KG1 (cell line): ENCODE data around the gene ADAMTS14.

Source experiments
- DNase-seq: peaks from one replicate; lab custom pipeline; 2025; lab: John Stamatoyannopoulos, UW

The ADAMTS14 gene

DNA sequence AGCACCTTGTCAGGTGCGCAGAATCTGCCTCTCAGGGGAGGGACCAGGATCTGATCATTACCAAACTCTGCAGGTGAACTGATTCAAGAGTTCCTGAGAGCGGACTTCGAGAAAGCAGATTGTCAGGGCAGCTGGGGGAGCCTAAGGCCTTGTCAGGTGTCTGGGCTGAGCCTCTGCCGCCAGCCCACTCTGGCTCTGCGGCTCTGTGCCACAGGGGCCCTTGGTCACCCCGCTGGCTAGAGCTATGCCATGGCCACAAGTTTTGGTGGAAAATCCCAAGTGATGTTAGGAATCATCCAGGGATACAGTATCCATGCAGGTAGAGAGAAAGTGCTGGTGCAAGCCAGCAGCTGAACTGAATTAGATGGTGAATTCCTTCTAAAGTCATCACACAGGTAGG is 4.2 kb downstream of the ADAMTS14 start:
- no peak for DNase-seq

DNA sequence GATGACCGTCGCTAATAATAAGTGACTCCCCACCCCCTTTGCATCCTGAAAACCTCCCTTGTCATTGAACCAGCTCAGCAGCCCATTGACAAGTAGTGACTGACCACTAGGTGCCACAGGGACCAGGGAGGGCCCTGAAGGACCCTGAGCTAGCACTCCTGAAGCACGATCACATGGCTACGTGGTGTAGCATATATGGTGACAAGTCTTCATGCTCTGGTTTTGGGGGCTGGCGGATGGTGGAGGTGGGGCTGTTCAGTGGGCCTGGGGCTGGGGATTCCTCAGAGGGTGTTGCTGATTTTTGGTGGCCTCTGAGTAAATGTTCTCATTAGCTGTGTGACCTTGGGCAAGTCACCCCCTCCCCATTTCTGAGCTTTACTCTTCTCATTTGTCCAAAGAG is 4.7 kb downstream of the ADAMTS14 start:
- no peak for DNase-seq

DNA sequence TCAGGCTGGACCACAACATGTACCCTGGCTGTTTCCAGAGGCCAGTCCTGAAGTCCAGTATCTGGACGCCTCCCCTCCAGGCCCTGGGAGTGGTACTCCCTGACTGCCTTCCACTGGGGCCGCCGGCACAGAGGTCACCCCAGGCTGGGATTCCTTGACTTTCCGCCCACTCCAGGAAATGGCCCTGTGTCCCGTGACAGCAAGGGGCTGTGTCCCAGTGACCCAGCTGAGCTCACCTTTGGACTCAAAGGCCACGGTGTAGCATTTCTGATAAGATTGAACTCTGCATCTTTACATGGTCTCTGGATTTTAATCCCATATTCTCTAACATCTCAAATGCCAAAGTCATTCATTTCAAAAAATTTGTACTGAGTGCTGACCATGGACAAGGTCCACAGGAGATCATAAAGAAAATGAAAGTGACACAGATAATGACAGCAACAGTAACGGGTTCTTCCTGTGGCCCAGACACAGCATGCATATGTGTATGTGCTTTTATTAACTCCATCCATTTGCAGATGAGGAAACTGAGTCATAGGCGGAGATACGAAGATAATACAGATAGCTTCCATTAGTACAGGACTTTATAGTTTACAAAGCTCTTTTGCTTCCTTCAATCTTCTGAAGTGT is 5.4 kb downstream of the ADAMTS14 start:
- no peak for DNase-seq

DNA sequence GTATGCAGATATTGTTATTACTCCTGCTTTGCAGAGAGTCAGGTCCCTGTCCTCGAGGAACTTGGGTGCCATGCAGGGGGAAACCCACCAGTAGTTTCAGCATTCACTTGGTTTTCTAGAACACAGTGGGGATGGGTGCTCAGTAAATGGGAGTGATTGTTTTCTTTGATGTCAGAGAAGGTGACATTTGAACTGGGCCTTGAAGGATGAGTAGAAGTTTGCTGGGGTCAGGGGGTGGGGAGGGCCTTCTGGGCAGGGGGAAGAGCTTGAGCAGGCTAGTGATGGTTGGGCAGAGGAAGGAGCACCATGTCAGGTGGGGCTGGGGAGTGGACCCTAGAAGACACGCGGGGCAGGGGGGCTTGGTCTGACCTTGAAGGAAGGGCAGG is 5.9 kb downstream of the ADAMTS14 start:
- no peak for DNase-seq

DNA sequence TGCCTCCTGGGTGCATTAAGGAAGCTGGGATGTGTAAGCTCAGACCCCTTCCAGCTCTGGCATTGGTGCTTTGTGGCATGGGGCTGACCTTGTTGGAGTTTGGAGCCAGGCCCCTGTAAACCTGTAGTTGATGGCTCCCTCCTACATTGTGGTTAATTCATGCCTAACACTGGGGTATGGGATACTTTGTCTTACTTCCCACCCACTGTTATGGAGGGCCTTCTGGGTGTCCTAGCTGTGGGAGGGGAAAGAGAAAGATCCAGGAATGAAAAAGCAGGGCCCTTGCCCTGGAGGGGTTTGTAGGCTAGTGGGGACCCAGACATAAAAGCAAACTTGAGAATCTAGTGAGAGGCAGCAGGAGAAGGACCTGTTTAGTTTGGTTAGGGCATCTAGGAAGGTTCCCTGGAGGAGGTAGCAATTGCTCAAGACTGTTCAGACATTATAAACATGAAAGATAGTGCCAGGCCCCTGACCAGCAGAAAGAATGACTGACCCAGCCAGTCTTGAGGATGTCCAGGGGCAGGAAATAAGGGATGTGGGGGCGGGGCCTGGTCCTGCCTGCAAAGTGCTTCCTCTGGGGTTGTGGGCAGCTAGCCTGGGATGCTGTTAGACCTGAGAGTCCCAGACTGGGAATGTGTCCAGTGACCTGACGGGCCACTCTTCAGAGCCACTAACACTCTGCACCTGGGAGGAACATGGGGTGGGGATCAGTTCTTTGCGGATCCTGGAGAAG is 6.6 kb downstream of the ADAMTS14 start:
- no peak for DNase-seq

DNA sequence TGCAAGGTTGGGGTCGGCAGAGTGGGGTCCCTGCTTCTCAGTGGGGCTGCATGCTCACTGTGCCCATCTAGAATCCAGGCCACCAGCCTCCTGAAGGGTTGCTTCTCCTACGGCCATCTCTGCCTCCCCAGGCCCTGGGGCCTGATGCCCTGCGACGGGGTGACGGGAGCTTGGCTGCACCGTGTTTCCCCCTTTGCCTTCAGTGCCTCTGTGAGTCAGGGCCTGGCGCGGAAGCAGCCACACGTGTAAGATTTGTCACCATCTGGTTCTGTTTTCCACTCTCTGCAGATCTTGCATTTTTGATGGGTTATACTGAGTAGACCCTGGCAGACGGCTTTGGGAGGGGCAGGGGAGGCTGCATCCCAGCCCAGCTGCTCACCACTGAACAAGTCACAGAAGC is 7.2 kb downstream of the ADAMTS14 start:
- DNase-seq = no peak

DNA sequence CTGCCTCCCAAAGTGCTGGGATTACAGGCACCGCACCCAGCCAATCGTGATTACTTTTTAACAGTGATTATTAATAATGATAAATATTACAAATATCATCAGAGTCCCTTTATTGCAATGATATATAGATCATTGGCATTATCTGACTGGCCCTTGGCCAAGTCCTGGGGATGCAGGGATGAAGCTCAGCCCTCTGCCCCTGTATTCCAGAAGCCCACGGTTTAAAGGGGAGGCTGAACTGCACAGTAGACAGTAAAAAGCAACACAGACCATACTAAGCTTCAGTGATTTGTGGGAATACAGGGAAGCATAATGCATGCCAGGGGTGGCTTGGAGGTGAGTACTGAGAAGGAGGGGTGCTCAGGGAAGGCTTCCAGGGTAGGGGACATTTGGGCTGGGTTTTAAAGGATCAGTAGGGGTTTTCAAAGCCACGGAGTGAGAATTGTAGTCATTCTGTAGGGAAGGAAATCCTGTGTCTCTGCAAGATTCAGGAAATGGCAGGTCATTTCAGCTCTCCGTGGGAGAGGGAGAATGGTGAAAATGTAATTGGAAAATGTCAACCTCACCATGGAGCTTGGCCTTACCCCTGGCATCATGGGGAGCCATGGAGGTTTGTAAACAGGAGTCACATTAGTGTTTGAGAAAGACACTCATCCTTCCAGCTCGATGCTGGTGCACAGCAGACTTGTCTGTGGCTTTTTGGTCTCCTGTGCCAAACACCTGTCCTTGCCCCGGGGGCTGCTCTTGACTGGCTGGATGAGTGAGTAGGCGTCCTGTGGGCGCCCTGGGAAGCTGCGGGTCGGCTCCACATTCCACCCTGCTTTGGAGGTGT is 8.8 kb downstream of the ADAMTS14 start:
- DNase-seq = no peak

DNA sequence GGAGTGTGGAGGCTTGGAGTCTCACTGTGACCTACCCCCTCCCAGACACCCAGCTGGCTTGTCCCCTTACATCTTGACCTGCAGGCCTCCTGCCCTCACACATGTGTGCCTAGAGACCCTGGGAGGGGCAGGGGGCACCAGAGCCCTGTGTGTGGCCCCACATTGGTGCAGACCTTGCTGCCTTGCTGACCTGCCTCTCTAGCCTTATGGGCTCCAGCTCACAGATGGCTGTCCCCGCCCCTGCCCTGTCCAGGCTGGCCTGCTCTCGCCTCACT is 9.4 kb downstream of the ADAMTS14 start:
- DNase-seq = no peak

DNA sequence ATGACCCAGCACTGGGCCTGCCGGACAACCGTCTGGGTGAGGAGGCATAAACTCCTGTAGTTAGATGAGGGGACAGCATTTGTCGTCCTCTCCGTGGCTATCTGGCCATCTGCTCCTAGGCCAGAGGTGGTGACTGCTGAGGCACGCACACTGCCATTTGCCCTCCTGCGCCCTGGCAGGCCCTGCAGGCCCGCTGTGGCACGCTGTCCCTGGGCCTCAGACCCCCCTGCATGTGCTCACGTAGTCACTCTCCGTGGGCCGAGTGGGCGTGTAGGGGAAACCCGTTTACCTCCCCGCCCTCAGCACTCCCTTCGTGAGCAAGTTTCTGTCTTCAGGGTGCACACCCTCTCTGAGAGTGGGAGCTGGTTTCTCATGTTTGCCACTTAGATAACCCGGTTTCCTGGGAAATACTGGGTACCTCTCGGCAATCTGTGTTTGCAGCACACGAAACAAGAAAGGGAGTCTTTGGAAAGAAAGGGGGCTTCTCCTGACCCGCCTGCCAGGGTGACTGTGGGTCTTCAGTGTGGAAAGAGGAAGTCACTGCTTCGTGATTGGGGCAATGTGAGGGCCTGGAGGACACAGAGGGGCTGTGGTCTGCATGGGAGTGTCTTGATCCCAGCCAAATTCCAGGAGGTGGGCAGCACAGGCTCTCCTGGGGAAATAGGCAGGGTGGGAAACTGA is 10.8 kb downstream of the ADAMTS14 start:
- DNase-seq = no peak

DNA sequence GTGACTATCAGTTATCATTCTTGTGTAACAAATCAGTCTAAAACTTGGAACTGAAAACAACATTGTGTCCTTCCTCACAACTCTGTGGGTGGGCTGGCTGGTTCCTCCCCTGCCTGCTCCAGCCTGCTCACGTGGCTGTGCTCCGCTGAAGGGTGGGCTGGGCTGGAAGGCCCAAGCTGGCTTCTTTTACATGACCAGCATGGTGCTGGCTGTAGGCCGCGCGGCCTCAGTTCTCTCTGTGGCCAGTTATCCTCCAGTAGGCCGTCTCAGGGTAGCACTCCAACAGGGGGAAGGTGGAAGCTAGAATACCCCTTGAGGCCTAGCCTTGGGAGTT is 11.3 kb downstream of the ADAMTS14 start:
- no peak for DNase-seq

DNA sequence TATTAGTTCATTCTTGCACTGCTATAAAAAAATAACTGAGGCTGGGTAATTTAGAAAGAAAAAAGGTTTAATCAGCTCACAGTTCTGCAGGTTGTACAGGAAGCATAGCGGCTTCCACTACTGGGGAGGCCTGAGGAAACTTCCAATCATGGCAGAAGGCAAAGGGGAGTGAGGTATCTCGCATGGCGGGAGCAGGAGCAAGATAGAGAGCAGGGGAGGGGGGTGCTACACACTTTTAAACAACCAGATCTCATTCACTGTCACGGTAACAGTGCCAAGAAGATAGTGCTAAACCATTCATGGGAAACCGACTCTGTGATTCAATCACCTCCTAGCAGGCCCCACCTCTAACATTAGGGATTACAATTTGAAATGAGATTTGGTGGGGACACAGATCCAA is 11.6 kb downstream of the ADAMTS14 start:
- no peak for DNase-seq

DNA sequence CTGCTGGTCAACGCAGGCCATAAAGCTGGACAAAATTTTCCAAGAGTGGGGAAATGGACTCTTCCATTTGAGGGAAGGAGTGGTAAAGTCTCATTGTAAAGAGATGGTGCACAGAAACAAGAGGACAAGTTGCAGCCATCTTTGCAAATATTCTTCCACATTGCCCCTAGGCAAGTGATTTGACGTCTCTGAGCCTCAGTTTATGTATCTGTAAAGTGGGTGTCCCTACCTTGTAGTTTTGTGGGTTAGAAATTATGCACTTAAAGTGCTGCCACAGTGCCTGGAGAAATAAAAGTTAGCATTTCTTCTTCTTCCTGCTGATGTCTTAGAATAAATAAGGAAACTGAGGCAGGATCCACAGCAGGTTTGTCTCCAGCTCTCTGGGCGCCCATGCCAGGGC is 12.1 kb downstream of the ADAMTS14 start:
- DNase-seq = no peak

DNA sequence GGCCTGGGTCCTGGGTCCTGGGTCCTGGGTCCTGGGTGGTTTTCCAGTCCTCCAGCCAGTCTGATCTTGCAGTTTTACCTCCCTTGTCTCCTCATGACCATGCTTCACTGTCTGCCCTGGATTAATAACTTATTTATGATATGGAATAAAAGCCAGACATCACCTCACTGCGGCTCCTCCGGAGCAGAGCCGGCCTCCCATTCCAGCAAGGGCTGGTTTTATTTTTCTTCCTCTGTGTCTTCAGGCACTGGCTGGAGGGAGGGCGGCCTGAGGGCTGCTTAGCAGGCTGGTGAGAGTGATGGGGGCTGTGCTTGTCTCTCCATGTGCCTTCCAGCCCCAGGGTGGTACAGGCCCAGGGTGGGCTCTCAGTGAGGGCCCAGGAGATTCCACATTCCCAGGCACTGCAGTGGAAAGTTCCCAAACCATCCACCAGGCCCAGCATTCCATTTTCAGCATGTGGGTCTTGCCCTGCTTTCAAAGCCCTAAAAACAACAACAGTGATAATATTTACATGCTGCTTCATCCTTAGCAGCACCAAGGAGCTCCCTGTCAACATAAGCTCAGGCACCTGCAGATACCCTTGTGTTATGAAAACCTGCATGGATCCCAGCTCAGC is 12.6 kb downstream of the ADAMTS14 start:
- DNase-seq = no peak

DNA sequence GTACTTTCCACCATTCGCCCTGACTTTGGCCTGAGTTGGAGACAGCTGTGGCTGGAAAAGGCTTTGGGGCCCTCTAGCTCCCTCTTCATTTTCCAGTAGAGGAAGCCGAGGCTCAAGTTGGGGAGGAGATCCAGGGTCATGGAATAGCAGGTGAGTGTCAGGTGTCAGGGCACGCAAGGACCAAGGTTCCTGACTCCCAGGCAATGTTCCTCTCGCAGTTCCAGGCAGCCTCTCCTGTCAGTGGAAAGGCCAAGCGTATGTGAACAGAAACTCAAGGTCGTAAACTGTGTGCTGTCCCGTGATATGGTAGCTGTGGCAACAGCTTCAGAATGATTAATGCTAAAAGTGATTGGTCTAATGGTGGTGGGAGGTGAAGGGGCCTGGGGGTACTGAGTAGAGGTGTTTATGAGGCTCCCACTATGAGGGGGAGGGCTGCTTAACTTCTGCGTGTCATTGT is 13.2 kb downstream of the ADAMTS14 start:
- DNase-seq = no peak

DNA sequence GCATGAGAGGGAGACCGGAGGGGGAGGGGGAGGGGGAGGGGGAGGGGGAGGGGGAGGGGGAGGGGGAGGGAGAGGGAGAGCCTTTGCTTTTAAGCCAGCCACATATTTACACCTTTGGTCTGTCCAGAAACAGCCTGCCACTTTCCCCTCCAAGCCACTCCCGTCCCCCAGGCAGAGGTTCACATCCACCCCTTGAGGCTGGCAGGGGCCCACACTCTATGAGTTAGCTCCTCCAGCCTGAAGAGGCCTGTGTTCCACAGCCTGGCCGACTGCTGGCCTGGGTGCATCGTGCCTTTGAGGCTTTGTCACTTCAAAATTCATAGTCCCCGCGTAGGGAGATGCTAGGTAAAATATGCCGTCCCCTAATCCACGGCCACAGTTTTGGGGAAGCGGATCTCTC is 16.5 kb downstream of the ADAMTS14 start:
- no peak for DNase-seq

DNA sequence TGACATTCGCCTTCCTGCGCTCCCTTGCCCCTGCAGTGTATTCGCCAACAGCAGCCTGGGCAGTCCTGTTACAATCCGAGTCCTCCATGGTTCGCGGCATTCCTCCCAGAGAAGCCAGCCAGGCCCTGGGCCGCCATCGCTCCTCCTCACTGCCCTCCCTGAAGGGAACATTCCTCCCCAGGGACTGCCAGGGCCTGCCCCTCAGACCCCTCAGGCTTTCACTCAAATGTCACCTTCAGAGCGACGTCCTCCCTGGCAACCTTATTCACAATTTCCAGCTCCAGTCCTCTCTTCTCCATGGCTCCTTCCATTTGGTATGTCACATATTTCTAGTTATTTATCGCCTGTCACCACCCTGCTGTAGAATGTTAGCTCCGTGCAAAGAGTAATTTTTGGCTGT is 17.4 kb downstream of the ADAMTS14 start:
- no peak for DNase-seq

DNA sequence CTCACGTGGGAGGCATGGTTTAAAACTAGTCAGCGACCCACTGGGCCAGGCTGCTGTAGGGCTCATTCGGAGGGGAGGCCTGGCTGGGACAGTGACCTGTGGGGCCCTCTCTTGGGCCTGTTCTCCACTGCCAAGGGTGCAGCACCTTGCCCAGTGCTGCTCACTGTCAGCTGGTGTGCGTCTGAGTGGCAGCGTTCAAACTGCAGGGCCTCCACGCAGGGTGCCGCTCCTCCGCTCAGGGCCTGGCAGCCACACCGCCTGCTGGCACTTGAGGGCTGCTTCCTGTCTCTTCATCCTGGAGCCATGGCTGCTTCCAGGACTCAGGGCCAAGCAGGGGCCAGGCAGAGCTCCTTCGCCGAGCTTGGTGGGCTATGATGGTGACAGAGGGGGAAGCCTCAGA is 18.3 kb downstream of the ADAMTS14 start:
- DNase-seq = no peak

DNA sequence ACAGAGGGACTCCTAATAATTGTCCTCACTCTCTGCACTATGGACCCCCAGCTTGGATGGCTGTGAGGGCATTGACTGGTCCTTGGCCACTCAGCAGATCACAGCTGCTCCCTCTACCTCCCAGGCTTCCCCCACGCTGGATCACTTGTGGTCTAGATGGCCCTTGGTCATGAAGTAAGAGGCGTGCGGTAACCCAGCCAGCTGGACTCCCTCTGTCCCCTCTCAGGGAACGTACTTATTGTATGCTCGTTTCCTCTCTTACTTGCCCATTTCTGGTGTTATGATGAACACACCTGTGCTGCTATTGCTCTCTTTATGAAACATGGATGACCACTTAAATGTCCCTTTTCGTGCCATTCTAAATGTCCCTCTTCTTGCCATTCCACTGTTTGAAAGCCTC is 19.3 kb downstream of the ADAMTS14 start:
- no peak for DNase-seq

DNA sequence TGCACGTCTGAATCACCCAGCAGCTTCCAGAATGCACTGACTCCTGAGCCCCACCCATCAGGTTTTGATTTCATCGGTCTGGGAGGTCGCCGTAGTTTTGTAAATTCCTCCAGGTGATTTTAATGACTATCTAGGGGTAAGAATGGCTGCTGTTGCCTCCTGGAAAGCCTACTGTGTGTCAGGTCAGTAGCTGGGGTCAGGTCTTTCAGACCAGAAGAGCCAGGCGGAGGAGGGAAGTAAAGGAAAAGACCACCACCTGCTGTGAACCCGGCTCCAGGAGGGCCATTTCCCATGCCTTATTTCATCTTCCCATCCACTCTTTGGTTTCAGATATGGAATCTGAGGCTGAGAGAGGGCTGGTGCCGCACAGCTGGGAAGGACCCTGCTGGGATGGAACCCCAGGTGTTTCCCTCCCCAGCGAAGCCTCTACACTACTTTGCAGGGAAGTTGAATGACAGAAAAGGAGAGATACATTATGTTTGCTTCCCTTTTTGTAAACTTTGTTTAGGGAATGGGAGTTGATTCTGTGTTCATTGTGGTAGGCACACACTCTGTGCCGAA is 19.8 kb downstream of the ADAMTS14 start:
- no peak for DNase-seq

DNA sequence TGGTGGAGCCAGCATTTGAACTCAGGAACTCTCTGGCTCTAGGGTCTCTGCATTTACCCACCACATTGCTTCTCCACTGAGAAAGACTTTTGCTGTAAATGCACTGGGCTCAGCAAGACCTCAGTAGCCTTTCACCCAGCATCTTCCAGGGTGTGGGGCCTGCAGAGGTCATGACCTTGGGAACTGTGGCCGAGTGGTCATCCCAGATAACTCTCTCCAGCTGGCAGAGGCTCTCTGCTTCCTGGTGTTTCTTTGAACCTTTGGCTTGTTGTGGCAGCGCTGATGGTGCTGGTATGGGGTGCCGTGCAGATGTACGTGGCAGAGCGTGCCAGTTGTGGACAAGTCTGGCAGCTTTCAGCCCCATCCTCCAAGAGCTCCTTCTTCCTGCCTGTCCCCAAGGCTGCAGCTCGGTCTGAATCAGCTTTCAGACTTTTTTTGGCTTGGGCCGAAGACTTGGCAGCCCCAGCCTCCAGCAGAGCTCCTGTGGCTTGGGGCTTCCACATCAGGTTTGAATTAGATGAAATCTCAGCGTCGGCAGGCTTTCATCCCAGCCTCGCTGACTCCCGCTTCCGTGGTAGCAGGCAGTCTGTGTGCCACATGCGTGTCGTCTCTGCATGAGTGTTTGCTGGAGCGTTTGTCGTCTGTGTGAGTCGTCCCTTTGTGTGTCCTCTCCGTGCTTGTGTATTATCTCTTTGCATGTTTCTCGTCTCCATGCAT is 21.5 kb downstream of the ADAMTS14 start:
- DNase-seq = no peak

DNA sequence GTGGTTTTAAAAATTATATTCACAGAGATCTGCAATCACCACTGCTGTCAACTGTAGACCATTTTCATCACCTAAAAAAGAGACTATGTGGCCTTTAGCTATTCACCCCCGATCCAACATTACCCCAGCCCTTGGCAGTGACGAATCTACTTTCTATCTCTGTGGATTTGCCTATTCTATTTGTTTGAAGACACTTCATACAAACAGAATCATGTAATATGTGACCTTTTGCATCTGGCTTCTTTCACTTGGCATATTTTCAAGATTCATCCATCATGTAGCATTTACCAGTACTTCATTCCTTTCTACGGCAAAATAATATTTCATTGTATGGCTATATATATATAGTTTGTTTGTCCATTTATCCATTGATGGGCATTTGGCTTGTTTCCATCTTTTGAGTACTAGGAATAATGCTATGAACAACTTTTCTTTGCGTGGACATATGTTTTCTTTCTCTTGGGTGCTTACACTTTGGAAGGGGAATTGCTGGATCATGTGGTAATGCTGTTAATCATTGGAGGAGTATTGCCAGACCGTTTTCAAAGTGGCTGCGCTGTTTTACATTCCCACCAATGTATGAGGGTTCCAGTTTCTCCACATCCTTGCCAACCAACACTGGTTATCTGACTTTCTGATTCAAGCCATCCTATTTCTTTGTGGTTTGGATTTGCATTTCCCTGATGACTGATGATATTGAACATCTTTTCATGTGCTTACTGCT is 22.3 kb downstream of the ADAMTS14 start:
- no peak for DNase-seq
